K562 (cell line): ENCODE data around the gene ZBTB44. TPM values are rescaled to one million over a fixed set of nuclear protein-coding genes. Genes with fewer than 3 reads are reported as not detected.

Experiments
- ATAC-seq: fragments of 200-7000 bp; cut with Tn5 transposase; 3 replicates; pipeline ENCODE4 v1.9.1; 2020; ENCODE audit warnings: moderate library complexity
- BruUV-seq: library from RNA; stranded (reverse); fragments of 400-500 nt; replicated peaks from 2 replicates; lab custom pipeline; 2021; lab: Mats Ljungman, UMichigan
- CTCF ChIA-PET: fragments of 300-600 bp; formaldehyde crosslinking; extraction: SDS; loops from one replicate; lab custom pipeline; 2021; ENCODE audit warnings: low intra/inter-chr PET ratio; lab: Yijun Ruan, JAX
- POLR2A ChIA-PET: fragments of 300-600, 350-650 bp; sonication (Branson Sonifier 250); formaldehyde crosslinking; extraction: SDS; loops from one replicate; lab custom pipeline; 2021; ENCODE audit warnings: antibody characterized with exemption, inconsistent platforms; lab: Yijun Ruan, JAX
- DNase-seq, 4 experiments: peaks; one replicate each; pipeline versions ENCODE4 v3.0.0 to v3.0.0-alpha.2; 2011 to 2018; ENCODE audit warnings: low spot score in 3 of 4, mixed read lengths in 3 of 4; ENCODE audit errors: extremely low read depth in 1 of 4
- FAIRE-seq: peaks from 2 replicates; lab custom pipeline; 2011; peaks lifted over from hg19 to GRCh38; lab: Jason Lieb, UNC
- H2AFZ ChIP-seq: 2 replicates; pipeline ENCODE4 v1.6.0; 2011; ENCODE audit warnings: low read depth, low read length, control low read depth, inconsistent platforms
- H3K27ac ChIP-seq: fragments of 200-600 bp; 3 replicates; pipeline ENCODE4 v1.8.0; 2011; ENCODE audit warnings: low read depth, mild to moderate bottlenecking, control low read depth, inconsistent platforms, low read length, moderate library complexity, mixed read lengths; ENCODE audit errors: extremely low read depth
- H3K27me3 ChIP-seq, 2 experiments: fragments of 300-600 bp in 1 of 2; 2 replicates in 1 of 2; 3 replicates in 1 of 2; pipeline versions ENCODE4 v1.6.0 to v1.8.0; 2011; ENCODE audit warnings: inconsistent platforms in 2 of 2, low read length in 2 of 2, mild to moderate bottlenecking in 1 of 2, mixed read lengths in 1 of 2, moderate library complexity in 1 of 2; ENCODE audit not compliant: control insufficient read depth in 2 of 2, insufficient read depth in 2 of 2
- H3K36me3 ChIP-seq: fragments of 300-600 bp; 3 replicates; pipeline ENCODE4 v1.8.0; 2011; ENCODE audit warnings: mild to moderate bottlenecking, low read length, inconsistent platforms; ENCODE audit not compliant: control insufficient read depth, insufficient read depth
- H3K4me1 ChIP-seq, 2 experiments: fragments of 200-600 bp in 1 of 2; replicated peaks in 1 of 2; 2 replicates in 1 of 2; 3 replicates in 1 of 2; pipeline versions ENCODE4 v1.5.1 to v1.8.0; 2011; ENCODE audit warnings: inconsistent platforms in 2 of 2, low read length in 2 of 2, mild to moderate bottlenecking in 1 of 2, mixed read lengths in 1 of 2, moderate library complexity in 1 of 2; ENCODE audit not compliant: control insufficient read depth in 2 of 2, insufficient read depth in 2 of 2
- H3K4me2 ChIP-seq: 2 replicates; pipeline ENCODE4 v1.6.1; 2011; ENCODE audit warnings: low read length, control low read depth, inconsistent platforms, mixed read lengths; ENCODE audit not compliant: insufficient read depth
- H3K4me3 ChIP-seq: fragments of 200-600 bp; sonication (generic), shearing (Covaris generic); 2 replicates; pipeline ENCODE4 v1.5.1; 2016; ENCODE audit warnings: control low read depth, inconsistent platforms
- H3K79me2 ChIP-seq: fragments of 200-600 bp; 3 replicates; pipeline ENCODE4 v1.8.0; 2011; ENCODE audit warnings: low read length, inconsistent platforms; ENCODE audit not compliant: control insufficient read depth, insufficient read depth
- H3K9ac ChIP-seq, 2 experiments: 2 replicates each; pipeline versions ENCODE4 v1.6.0 to v1.6.1; 2011; ENCODE audit warnings: low read depth in 2 of 2, low read length in 2 of 2, control low read depth in 1 of 2, inconsistent platforms in 1 of 2, mild to moderate bottlenecking in 1 of 2, mixed read lengths in 1 of 2; ENCODE audit not compliant: insufficient read depth in 1 of 2
- H3K9me1 ChIP-seq: one replicate; pipeline ENCODE4 v1.6.0; 2011; ENCODE audit warnings: inconsistent platforms, mild to moderate bottlenecking, low read length, moderate library complexity; ENCODE audit not compliant: control insufficient read depth, insufficient read depth
- H3K9me3 ChIP-seq: replicated peaks from 2 replicates; pipeline ENCODE4 v1.5.1; 2011; ENCODE audit warnings: low read depth, low read length, inconsistent platforms; ENCODE audit not compliant: control insufficient read depth, insufficient read depth
- H4K20me1 ChIP-seq: replicated peaks from 2 replicates; pipeline ENCODE4 v1.6.1; 2011; ENCODE audit warnings: low read length, inconsistent platforms, mixed read lengths; ENCODE audit not compliant: control insufficient read depth, insufficient read depth
- DDX20 ChIP-seq: fragments of 450-650 bp; IDR thresholded peaks from 2 replicates; pipeline ENCODE4 v1.6.1; 2016; ENCODE audit warnings: missing genetic modification characterization, low read depth, mild to moderate bottlenecking, missing compliant biosample characterization, moderate library complexity
- ETV5 ChIP-seq: sonication (generic); formaldehyde crosslinking; IDR thresholded peaks from 2 replicates; pipeline ENCODE4 v1.4.0; 2020; ENCODE audit warnings: low read depth, mild to moderate bottlenecking, missing genetic modification reagents
- FOXA3 ChIP-seq, 2 experiments: fragments of 450-650 bp in 1 of 2; sonication (generic) in 1 of 2; formaldehyde crosslinking; IDR thresholded peaks in 1 of 2; conservative IDR thresholded peaks in 1 of 2; 2 replicates each; pipeline versions ENCODE4 v1.4.0 to v1.8.0; 2020 to 2022; ENCODE audit warnings: mild to moderate bottlenecking in 2 of 2, missing genetic modification reagents in 1 of 2
- IRF2 ChIP-seq: sonication (generic); formaldehyde crosslinking; IDR thresholded peaks from 2 replicates; pipeline ENCODE4 v1.8.1; 2022; ENCODE audit warnings: mild to moderate bottlenecking, missing genetic modification reagents
- KAT2B ChIP-seq: IDR thresholded peaks from one replicate; pipeline ENCODE4 v1.6.1; 2012; ENCODE audit warnings: low read depth, mild to moderate bottlenecking, control low read depth, inconsistent platforms, low read length, moderate library complexity
- MEF2D ChIP-seq: conservative IDR thresholded peaks from 2 replicates; pipeline ENCODE4 v1.6.1; 2016; ENCODE audit warnings: low read depth, missing genetic modification characterization, missing compliant biosample characterization
- PTRF ChIP-seq: fragments of 450-650 bp; IDR thresholded peaks from 2 replicates; pipeline ENCODE4 v1.6.1; 2016; ENCODE audit warnings: mild to moderate bottlenecking, missing genetic modification characterization, missing compliant biosample characterization
- ZFX ChIP-seq: sonication (generic); formaldehyde crosslinking; IDR thresholded peaks from 2 replicates; pipeline ENCODE4 v1.8.0; 2022; ENCODE audit warnings: mild to moderate bottlenecking, missing genetic modification reagents, moderate library complexity
- ZNF311 ChIP-seq: fragments of 250-450 bp; sonication (Bioruptor Pico); IDR thresholded peaks from 2 replicates; pipeline ENCODE4 v1.4.0; 2020; ENCODE audit warnings: mild to moderate bottlenecking, moderate library complexity
- WGBS: fragments of 100-300 bp; shearing (Covaris generic); methylation state at CpG from one replicate; pipeline ENCODE4 v1.1.6; 2016; ENCODE audit warnings: low coverage, mixed read lengths; ENCODE audit not compliant: insufficient coverage; ENCODE audit errors: missing lambda C conversion rate; 5-methylcytosine and 5-hydroxymethylcytosine counted together
- in situ Hi-C: fragments of 300-500 bp; cut with MboI; formaldehyde crosslinking; loops from 4 replicates; pipeline ENCODE4 v1.15.0; 2018; ENCODE audit warnings: inconsistent platforms, mixed read lengths
- intact Hi-C: fragments of 100-400 bp; cut with micrococcal nuclease; formaldehyde crosslinking; loops from 2 replicates; pipeline ENCODE4 v1.14.2; 2022
- polyA plus RNA-seq, 8 experiments: library from polyadenylated mRNA; depleted of rRNA in 4 of 8; stranded (reverse) in 5 of 8; unstranded in 3 of 8; fragments of >200 nt; fragmentation: Nextera tagmentation in 2 of 8; fragmentation: Illumina TruSeq in 1 of 8; extraction: Ambion mirVana in 2 of 8; extraction: Trizol in 1 of 8; gene quantifications; 2 replicates each; pipeline versions ENCODE4 v1.2.1 to v1.2.3, GENCODE V29; 2011 to 2014; ENCODE audit warnings: inconsistent platforms in 1 of 8, missing spikeins in 1 of 8
- total RNA-seq, 7 experiments: library from RNA; depleted of rRNA in 6 of 7; stranded (reverse); fragments of >200 nt in 6 of 7; fragmentation: Illumina TruSeq in 2 of 7; extraction: Trizol in 2 of 7; gene quantifications; 2 replicates each; pipeline versions ENCODE4 v1.2.1 to v1.2.3, GENCODE V29; 2011 to 2021; ENCODE audit warnings: low replicate concordance in 1 of 7
- TF ChIP-seq, protein P1 (sequence below): conservative IDR thresholded peaks from 2 replicates; pipeline ENCODE4 v1.6.1; 2011; ENCODE audit warnings: low read depth, mild to moderate bottlenecking, low read length; ENCODE audit not compliant: control insufficient read depth
- TF ChIP-seq, protein P2 (sequence below): fragments of 250-450 bp; sonication (Bioruptor Pico); IDR thresholded peaks from 2 replicates; pipeline ENCODE4 v1.5.0; 2020; ENCODE audit warnings: mild to moderate bottlenecking
- TF ChIP-seq, protein P3 (sequence below): sonication (generic); IDR thresholded peaks from 2 replicates; pipeline ENCODE4 v1.6.1; 2016
- TF ChIP-seq, protein P4 (sequence below): sonication (generic); formaldehyde crosslinking; IDR thresholded peaks from 2 replicates; pipeline ENCODE4 v1.4.0; 2020; ENCODE audit warnings: mild to moderate bottlenecking, missing genetic modification reagents
- TF ChIP-seq, protein P5 (sequence below): fragments of 250-450 bp; sonication (Bioruptor Pico); IDR thresholded peaks from 2 replicates; pipeline ENCODE4 v1.5.0; 2021

The ZBTB44 gene
- total and polyA plus RNA-seq, 9 of the 15 experiments (the other 6 are each of a cell fraction or from before 2014, with no cell fraction given) = 4.7 to 27.1 (median 17.3) TPM

DNA sequence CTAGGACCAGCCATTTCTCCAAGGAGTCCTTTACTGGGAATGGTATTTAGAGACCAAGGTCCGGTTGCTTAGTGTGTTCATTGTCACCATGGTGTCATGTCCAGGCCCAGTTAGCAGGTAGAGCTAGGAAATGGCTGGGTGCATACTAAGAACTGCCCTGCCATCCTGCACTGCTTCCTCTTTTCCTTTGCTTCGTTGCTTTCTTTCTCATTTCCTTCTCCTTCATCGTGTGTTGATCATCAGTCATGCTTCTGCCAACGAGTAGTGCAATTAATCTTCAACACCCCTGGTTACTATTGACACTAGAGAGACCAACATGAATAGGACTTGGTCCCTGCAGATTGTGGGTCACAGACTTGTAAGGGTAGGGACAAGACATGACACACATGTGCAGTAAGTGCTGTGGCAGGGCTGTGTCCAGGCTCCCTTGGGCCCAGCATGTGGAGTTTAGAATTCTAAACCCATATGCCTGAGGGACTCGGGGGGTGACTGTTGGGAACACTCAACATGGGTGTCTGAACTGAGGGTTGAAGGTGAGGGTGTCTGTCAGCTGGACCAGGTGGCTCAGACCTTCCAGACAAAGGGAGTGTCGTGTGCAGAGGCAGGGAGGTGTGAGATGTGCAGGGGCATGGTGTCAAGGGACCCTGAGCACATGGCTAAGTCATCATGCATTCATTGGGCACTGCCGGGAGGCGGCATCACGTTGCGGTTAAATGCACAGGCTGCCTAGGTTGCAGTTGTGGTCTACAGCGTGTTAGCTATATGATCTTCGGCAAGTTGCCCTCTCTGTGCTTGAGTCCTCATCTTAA lies 112.5 kb downstream of the ZBTB44 start:
- TF ChIP-seq, protein P1, sequence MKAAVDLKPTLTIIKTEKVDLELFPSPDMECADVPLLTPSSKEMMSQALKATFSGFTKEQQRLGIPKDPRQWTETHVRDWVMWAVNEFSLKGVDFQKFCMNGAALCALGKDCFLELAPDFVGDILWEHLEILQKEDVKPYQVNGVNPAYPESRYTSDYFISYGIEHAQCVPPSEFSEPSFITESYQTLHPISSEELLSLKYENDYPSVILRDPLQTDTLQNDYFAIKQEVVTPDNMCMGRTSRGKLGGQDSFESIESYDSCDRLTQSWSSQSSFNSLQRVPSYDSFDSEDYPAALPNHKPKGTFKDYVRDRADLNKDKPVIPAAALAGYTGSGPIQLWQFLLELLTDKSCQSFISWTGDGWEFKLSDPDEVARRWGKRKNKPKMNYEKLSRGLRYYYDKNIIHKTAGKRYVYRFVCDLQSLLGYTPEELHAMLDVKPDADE = no peak
- TF ChIP-seq ZNF311 (no peak), DDX20 (no peak), MEF2D (tag) (no peak), ZFX (CRISPR knock-in tag) (no peak), KAT2B (no peak), ETV5 (CRISPR knock-in tag) (no peak), PTRF (tag) (no peak), IRF2 (CRISPR knock-in tag) (no peak), FOXA3 (CRISPR knock-in tag; conservative IDR thresholded peaks at IDR 0.05 in 1 of 2, IDR thresholded peaks at IDR 0.05 in 1 of 2) (no peak)
- TF ChIP-seq, protein P2, sequence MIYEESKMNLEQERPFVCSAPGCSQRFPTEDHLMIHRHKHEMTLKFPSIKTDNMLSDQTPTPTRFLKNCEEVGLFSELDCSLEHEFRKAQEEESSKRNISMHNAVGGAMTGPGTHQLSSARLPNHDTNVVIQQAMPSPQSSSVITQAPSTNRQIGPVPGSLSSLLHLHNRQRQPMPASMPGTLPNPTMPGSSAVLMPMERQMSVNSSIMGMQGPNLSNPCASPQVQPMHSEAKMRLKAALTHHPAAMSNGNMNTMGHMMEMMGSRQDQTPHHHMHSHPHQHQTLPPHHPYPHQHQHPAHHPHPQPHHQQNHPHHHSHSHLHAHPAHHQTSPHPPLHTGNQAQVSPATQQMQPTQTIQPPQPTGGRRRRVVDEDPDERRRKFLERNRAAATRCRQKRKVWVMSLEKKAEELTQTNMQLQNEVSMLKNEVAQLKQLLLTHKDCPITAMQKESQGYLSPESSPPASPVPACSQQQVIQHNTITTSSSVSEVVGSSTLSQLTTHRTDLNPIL (CRISPR knock-in tag) = no peak
- TF ChIP-seq, protein P3, sequence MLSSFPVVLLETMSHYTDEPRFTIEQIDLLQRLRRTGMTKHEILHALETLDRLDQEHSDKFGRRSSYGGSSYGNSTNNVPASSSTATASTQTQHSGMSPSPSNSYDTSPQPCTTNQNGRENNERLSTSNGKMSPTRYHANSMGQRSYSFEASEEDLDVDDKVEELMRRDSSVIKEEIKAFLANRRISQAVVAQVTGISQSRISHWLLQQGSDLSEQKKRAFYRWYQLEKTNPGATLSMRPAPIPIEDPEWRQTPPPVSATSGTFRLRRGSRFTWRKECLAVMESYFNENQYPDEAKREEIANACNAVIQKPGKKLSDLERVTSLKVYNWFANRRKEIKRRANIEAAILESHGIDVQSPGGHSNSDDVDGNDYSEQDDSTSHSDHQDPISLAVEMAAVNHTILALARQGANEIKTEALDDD = no peak
- TF ChIP-seq, protein P4, sequence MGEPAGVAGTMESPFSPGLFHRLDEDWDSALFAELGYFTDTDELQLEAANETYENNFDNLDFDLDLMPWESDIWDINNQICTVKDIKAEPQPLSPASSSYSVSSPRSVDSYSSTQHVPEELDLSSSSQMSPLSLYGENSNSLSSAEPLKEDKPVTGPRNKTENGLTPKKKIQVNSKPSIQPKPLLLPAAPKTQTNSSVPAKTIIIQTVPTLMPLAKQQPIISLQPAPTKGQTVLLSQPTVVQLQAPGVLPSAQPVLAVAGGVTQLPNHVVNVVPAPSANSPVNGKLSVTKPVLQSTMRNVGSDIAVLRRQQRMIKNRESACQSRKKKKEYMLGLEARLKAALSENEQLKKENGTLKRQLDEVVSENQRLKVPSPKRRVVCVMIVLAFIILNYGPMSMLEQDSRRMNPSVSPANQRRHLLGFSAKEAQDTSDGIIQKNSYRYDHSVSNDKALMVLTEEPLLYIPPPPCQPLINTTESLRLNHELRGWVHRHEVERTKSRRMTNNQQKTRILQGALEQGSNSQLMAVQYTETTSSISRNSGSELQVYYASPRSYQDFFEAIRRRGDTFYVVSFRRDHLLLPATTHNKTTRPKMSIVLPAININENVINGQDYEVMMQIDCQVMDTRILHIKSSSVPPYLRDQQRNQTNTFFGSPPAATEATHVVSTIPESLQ (CRISPR knock-in tag) = no peak
- TF ChIP-seq, protein P5, sequence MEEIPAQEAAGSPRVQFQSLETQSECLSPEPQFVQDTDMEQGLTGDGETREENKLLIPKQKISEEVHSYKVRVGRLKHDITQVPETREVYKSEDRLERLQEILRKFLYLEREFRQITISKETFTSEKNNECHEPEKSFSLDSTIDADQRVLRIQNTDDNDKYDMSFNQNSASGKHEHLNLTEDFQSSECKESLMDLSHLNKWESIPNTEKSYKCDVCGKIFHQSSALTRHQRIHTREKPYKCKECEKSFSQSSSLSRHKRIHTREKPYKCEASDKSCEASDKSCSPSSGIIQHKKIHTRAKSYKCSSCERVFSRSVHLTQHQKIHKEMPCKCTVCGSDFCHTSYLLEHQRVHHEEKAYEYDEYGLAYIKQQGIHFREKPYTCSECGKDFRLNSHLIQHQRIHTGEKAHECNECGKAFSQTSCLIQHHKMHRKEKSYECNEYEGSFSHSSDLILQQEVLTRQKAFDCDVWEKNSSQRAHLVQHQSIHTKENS (CRISPR knock-in tag) = no peak
- TF ChIP-seq, all 486 proteins: peak for 0
- BruUV-seq = no TSS peak
- Histone ChIP-seq H3K9me1 (no peaks in the 10 kb centered on the region), H3K4me3 (no peak overlapping the region), H3K79me2 (no peaks in the 10 kb centered on the region), H3K4me2 (no peak overlapping the region), H2AFZ (no peak overlapping the region), H3K9ac (no peak overlapping the region), H3K27me3 (peaks cover 52 to 87% of the 10 kb centered on the region in 2 experiments; a peak in 4 of 5 replicates), H4K20me1 (peaks cover 26% of the 10 kb centered on the region), H3K4me1 (peaks cover 0 to 15% of the 10 kb centered on the region in 2 experiments; a peak in 2 of 5 replicates), H3K27ac (no peak overlapping the region), H3K36me3 (no peaks in the 10 kb centered on the region), H3K9me3 (no peaks in the 10 kb centered on the region)
- no peak for FAIRE-seq
- in situ Hi-C loops = no loop called here
- no peak for DNase-seq
- intact Hi-C loops = no loop called here
- ChIA-PET CTCF (interaction anchor here (0.7 kb wide), 1 partner anchor 324 kb away, joined by 3 read pairs; no protein-coding TSS in a partner anchor), POLR2A (interaction anchor here (0.9 to 1.7 kb wide), 2 partner anchors 11 to 16 kb away, joined by 3 to 4 read pairs; no protein-coding TSS in a partner anchor)
- 1% methylated on average over 12 of the region's 12 CpGs for WGBS
- ATAC-seq = no peak
